Progenitor cell of endocrine pancreas (in vitro differentiated cells): Measurements from ENCODE around the gene PTGDR. TPM values are rescaled to one million over a fixed set of nuclear protein-coding genes. Genes with fewer than 3 reads are reported as not detected.

Experiments used
- DNase-seq: peaks from one replicate; pipeline ENCODE4 v3.0.0; 2021; ENCODE audit warnings: low spot score; ENCODE audit not compliant: unreplicated experiment
- H3K27ac Mint-ChIP-seq: 2 replicates; pipeline ENCODE4 v1.8.0; 2021; ENCODE audit warnings: mild to moderate bottlenecking, moderate library complexity, mixed read lengths
- H3K27me3 Mint-ChIP-seq: 2 replicates; pipeline ENCODE4 v1.8.0; 2021; ENCODE audit warnings: mixed read lengths
- H3K36me3 Mint-ChIP-seq: 2 replicates; pipeline ENCODE4 v1.8.0; 2022; ENCODE audit warnings: mixed read lengths; ENCODE audit not compliant: insufficient read depth
- H3K4me1 Mint-ChIP-seq: 2 replicates; pipeline ENCODE4 v1.8.0; 2021; ENCODE audit warnings: low read depth, mixed read lengths
- H3K4me3 Mint-ChIP-seq: 2 replicates; pipeline ENCODE4 v1.8.0; 2021; ENCODE audit warnings: low read depth, mild to moderate bottlenecking, moderate library complexity, mixed read lengths
- H3K9me3 Mint-ChIP-seq: 2 replicates; pipeline ENCODE4 v1.8.0; 2021; ENCODE audit warnings: low read depth, mixed read lengths
- CTCF ChIP-seq: fragments of 200-600 bp; sonication (generic); IDR thresholded peaks from one replicate; pipeline ENCODE4 v1.5.0; 2021; ENCODE audit warnings: antibody characterized with exemption, mild to moderate bottlenecking; ENCODE audit not compliant: unreplicated experiment
- total RNA-seq: library from RNA; stranded (reverse); gene quantifications from 2 replicates; pipeline ENCODE4 v1.2.1, GENCODE V29; 2021

The PTGDR gene
- total RNA-seq, 1 donor from 2014 or later: not detected

- H3K4me3 Mint-ChIP-seq: no peak overlapping the region
- H3K9me3 Mint-ChIP-seq: no peaks in the 10 kb centered on the region
- TF ChIP-seq CTCF: no peak
- no peak overlapping the region for H3K27ac Mint-ChIP-seq
- DNase-seq: no peak
- H3K27me3 Mint-ChIP-seq: peaks cover 4% of the 10 kb centered on the region
- peaks cover 10% of the 10 kb centered on the region for H3K4me1 Mint-ChIP-seq
- no peaks in the 10 kb centered on the region for H3K36me3 Mint-ChIP-seq
These were observed 26.3 kb upstream of the PTGDR start for GRCh38 chr14:52241087-52241793.

- Mint-ChIP-seq H3K27me3 (peaks cover 7% of the 10 kb centered on the region), H3K27ac (no peak overlapping the region), H3K36me3 (no peaks in the 10 kb centered on the region), H3K9me3 (peaks cover 6% of the 10 kb centered on the region), H3K4me1 (peaks cover 8% of the 10 kb centered on the region), H3K4me3 (no peak overlapping the region)
- no peak for DNase-seq
- no peak for TF ChIP-seq CTCF
These were observed 23.2 kb upstream of the PTGDR start for GRCh38 chr14:52244328-52244727.

DNA sequence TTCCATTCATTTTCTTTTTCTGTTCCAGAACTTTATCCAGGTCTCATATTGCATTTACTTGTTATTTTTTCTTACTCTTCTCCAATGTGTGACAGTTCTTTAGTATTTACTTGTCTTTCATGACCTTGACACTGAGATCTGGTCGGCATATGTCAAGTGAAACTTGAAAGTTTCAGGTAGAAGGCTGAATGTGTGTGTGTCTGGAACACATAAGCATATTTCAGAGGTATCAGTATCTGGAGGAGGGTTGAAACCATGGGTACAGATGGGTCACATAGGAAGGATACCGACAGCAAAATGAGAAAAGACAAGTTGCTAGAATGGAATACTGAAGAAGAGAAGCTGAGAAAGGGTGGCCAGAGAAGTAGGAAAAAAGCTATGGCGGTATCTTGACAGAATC, 22.5 kb upstream of the PTGDR start:
- DNase-seq: no peak
- H3K4me3 Mint-ChIP-seq: no peak overlapping the region
- H3K27me3 Mint-ChIP-seq: peaks cover 7% of the 10 kb centered on the region
- TF ChIP-seq CTCF: no peak
- no peaks in the 10 kb centered on the region for H3K36me3 Mint-ChIP-seq
- H3K4me1 Mint-ChIP-seq: peaks cover 7% of the 10 kb centered on the region
- peaks cover 6% of the 10 kb centered on the region for H3K9me3 Mint-ChIP-seq
- no peak overlapping the region for H3K27ac Mint-ChIP-seq

DNA sequence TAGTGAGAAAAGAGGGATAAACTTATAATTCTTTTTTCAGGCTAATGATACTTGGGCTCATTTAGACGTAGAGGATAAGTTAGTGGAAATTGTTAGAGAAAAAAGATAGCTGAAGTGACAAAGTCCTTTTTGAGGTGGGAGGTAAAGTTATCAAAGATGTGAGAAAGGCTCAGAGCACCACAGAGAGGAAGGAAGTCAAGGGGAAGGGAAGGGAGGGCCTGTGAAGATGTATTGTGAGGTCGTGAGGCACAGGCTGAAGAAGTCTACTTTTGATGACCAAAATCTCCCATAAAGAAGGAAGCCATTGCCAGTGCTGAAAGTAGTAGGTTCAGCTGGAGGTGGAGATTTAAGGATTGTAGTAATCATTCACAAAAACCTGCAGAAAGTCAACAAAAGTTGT, 19.4 kb upstream of the PTGDR start:
- Mint-ChIP-seq H3K9me3 (peaks cover 6% of the 10 kb centered on the region), H3K4me1 (no peaks in the 10 kb centered on the region), H3K4me3 (no peak overlapping the region), H3K27ac (no peak overlapping the region), H3K36me3 (no peaks in the 10 kb centered on the region), H3K27me3 (peaks cover 9% of the 10 kb centered on the region)
- DNase-seq: no peak
- no peak for TF ChIP-seq CTCF

- no peak overlapping the region for H3K27ac Mint-ChIP-seq
- H3K36me3 Mint-ChIP-seq: no peaks in the 10 kb centered on the region
- no peak for DNase-seq
These were observed 15.8 kb upstream of the PTGDR start for GRCh38 chr14:52251724-52252123.

More at GRCh38 chr14:52251724-52252123, 15.8 kb upstream of the PTGDR start:
- Mint-ChIP-seq H3K9me3 (peaks cover 10% of the 10 kb centered on the region), H3K4me1 (no peaks in the 10 kb centered on the region), H3K27me3 (peaks cover 6% of the 10 kb centered on the region), H3K4me3 (no peak overlapping the region)
- TF ChIP-seq CTCF: no peak
